ENCODE measurements around the gene PDE3A. TPM values are rescaled to one million over a fixed set of nuclear protein-coding genes. Genes with fewer than 3 reads are reported as not detected.

The PDE3A gene
- total RNA-seq, 1 experiment from 2014 or later: 2.8 TPM

- no peak for DNase-seq (ENCODE audit: low spot score)
- H3K36me3 Mint-ChIP-seq: no peaks in the 10 kb centered on the region
- CTCF ChIA-PET: interaction anchor here (1.0 kb wide), 1 partner anchor 164 kb away, joined by 3 read pairs; no protein-coding TSS in a partner anchor
- no peaks in the 10 kb centered on the region for H3K27me3 Mint-ChIP-seq (ENCODE audit: low read depth)
- TF ChIP-seq JAZF1 (CRISPR knock-in tag; IDR thresholded peaks at IDR 0.05) (no peak), SMAD4 (CRISPR knock-in tag; IDR thresholded peaks at IDR 0.05) (no peak), GTF2I (CRISPR knock-in tag; conservative IDR thresholded peaks at IDR 0.05) (no peak), E2F1 (CRISPR knock-in tag; IDR thresholded peaks at IDR 0.05) (no peak), OVOL2 (CRISPR knock-in tag; IDR thresholded peaks at IDR 0.05; ENCODE audit: borderline replicate concordance) (no peak), NFATC4 (CRISPR knock-in tag; IDR thresholded peaks at IDR 0.05) (no peak), FOXJ3 (CRISPR knock-in tag; IDR thresholded peaks at IDR 0.05; ENCODE audit: borderline replicate concordance) (no peak), TEAD4 (CRISPR knock-in tag; IDR thresholded peaks at IDR 0.05) (no peak), ATF3 (CRISPR knock-in tag; conservative IDR thresholded peaks at IDR 0.05) (no peak), NFE2L1 (CRISPR knock-in tag; IDR thresholded peaks at IDR 0.05) (no peak), PRRX2 (CRISPR knock-in tag; IDR thresholded peaks at IDR 0.05) (no peak), MYBL2 (CRISPR knock-in tag; IDR thresholded peaks at IDR 0.05) (no peak), CREM (CRISPR knock-in tag; IDR thresholded peaks at IDR 0.05) (no peak), NR3C1 (CRISPR knock-in tag; conservative IDR thresholded peaks at IDR 0.05; ENCODE audit: low read depth) (no peak), IRF2 (CRISPR knock-in tag; IDR thresholded peaks at IDR 0.05; ENCODE audit: borderline replicate concordance, low read depth) (no peak), ESRRA (CRISPR knock-in tag; IDR thresholded peaks at IDR 0.05; ENCODE audit: borderline replicate concordance) (no peak), MLX (CRISPR knock-in tag; IDR thresholded peaks at IDR 0.05) (no peak)
- TF ChIP-seq, protein P1, sequence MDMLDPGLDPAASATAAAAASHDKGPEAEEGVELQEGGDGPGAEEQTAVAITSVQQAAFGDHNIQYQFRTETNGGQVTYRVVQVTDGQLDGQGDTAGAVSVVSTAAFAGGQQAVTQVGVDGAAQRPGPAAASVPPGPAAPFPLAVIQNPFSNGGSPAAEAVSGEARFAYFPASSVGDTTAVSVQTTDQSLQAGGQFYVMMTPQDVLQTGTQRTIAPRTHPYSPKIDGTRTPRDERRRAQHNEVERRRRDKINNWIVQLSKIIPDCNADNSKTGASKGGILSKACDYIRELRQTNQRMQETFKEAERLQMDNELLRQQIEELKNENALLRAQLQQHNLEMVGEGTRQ (CRISPR knock-in tag; IDR thresholded peaks at IDR 0.05): no peak
- TF ChIP-seq, protein P2, sequence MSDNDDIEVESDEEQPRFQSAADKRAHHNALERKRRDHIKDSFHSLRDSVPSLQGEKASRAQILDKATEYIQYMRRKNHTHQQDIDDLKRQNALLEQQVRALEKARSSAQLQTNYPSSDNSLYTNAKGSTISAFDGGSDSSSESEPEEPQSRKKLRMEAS (CRISPR knock-in tag; IDR thresholded peaks at IDR 0.05): no peak
- TF ChIP-seq, protein P3, sequence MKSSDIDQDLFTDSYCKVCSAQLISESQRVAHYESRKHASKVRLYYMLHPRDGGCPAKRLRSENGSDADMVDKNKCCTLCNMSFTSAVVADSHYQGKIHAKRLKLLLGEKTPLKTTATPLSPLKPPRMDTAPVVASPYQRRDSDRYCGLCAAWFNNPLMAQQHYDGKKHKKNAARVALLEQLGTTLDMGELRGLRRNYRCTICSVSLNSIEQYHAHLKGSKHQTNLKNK (CRISPR knock-in tag; IDR thresholded peaks at IDR 0.05): no peak
- H3K27ac Mint-ChIP-seq: no peak overlapping the region
- no peaks in the 10 kb centered on the region for H3K4me1 Mint-ChIP-seq
- no peaks in the 10 kb centered on the region for H3K9me3 Mint-ChIP-seq
- POLR2A ChIA-PET: no interaction called here
- no peak overlapping the region for H3K4me3 Mint-ChIP-seq
- no peak for ATAC-seq
Measured at GRCh38 chr12:20460956-20461355, 92.6 kb downstream of the PDE3A start.

DNA sequence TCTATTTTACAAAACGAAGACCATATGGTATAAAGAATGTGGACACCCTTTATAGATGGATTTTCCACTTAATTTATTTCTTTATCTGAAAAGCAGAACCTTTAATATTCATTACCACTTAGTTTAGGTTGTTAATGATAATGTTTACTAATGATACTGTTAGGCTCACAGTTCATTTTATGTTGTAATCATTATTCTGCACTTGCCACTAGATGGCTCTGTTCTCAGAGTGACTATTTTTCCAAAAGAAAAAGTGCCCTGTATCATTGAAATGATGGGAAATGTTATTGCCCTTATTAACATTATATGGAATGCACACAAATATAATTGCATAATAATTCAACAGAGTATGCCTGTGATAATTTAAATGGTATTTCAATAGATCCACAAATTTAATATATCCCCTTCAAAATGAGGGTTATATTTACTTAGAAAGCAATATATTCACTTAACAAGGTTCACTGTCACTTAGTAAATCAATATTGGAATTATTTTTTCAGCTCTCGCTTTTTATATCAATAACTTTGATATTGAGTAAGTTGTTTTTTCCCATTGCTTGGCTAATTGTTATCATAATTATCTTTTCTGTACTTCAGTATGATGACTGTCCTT lies 95.7 kb downstream of the PDE3A start:
- CTCF ChIA-PET: interaction anchor here (1.1 kb wide), 1 partner anchor 14 kb away, joined by 3 read pairs; no protein-coding TSS in a partner anchor
- POLR2A ChIA-PET: no interaction called here
- Mint-ChIP-seq H3K27ac (no peak overlapping the region), H3K4me3 (no peak overlapping the region), H3K27me3 (ENCODE audit: low read depth) (no peaks in the 10 kb centered on the region), H3K9me3 (no peaks in the 10 kb centered on the region), H3K4me1 (no peaks in the 10 kb centered on the region), H3K36me3 (no peaks in the 10 kb centered on the region)
- TF ChIP-seq GTF2I (CRISPR knock-in tag; conservative IDR thresholded peaks at IDR 0.05) (no peak), ZNF138 (CRISPR knock-in tag; conservative IDR thresholded peaks at IDR 0.05) (no peak), PREB (CRISPR knock-in tag; IDR thresholded peaks at IDR 0.05; ENCODE audit: borderline replicate concordance) (no peak), ETV6 (CRISPR knock-in tag; IDR thresholded peaks at IDR 0.05) (no peak), CREM (CRISPR knock-in tag; IDR thresholded peaks at IDR 0.05) (no peak), NR3C1 (CRISPR knock-in tag; conservative IDR thresholded peaks at IDR 0.05; ENCODE audit: low read depth) (no peak), AR (CRISPR knock-in tag; IDR thresholded peaks at IDR 0.05) (no peak)
- ATAC-seq: no peak
- DNase-seq (ENCODE audit: low spot score): no peak
